HG02884 (cell line): ENCODE results near the gene TYMS.

Source experiments
- ATAC-seq: cut with Tn5 transposase; IDR thresholded peaks from one replicate; pipeline ENCODE4 v1.9.1; 2021; ENCODE audit warnings: mild to moderate bottlenecking, moderate library complexity; ENCODE audit not compliant: unreplicated experiment

TYMS gene

DNA sequence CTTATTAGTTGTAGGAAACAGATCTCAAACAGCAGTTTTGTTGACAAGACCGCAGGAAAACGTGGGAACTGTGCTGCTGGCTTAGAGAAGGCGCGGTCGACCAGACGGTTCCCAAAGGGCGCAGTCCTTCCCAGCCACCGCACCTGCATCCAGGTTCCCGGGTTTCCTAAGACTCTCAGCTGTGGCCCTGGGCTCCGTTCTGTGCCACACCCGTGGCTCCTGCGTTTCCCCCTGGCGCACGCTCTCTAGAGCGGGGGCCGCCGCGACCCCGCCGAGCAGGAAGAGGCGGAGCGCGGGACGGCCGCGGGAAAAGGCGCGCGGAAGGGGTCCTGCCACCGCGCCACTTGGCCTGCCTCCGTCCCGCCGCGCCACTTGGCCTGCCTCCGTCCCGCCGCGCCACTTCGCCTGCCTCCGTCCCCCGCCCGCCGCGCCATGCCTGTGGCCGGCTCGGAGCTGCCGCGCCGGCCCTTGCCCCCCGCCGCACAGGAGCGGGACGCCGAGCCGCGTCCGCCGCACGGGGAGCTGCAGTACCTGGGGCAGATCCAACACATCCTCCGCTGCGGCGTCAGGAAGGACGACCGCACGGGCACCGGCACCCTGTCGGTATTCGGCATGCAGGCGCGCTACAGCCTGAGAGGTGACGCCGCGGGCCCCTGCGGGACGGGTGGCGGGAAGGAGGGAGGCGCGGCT, at the start of gene TYMS:
TSS of gene TYMS (plus strand) at position 343 of the 690 bp plus-strand sequence. CDS start at position 433, 90 bp downstream.
- peak; percentile 35 for ATAC-seq

DNA sequence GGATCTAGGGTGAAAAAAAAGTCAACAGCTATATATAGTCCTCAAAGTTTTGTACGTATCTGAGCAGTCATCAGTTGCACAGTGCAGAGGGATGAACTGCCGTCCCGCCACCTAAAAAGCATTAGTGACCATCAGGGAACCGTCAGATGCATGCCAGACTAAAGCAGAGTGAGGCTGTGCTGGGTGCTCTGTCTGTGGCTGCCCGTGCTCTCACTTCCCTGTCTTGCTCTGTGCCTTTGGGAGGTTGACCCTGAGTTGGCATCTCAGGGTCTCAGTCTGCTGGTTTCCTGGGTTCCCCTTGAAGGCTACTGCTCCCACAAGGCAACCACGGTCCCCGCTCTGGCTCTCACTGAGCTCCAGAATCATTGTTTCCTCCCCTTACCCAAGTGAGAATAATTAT, 49.5 kb upstream of the TYMS start:
- ATAC-seq = no peak

DNA sequence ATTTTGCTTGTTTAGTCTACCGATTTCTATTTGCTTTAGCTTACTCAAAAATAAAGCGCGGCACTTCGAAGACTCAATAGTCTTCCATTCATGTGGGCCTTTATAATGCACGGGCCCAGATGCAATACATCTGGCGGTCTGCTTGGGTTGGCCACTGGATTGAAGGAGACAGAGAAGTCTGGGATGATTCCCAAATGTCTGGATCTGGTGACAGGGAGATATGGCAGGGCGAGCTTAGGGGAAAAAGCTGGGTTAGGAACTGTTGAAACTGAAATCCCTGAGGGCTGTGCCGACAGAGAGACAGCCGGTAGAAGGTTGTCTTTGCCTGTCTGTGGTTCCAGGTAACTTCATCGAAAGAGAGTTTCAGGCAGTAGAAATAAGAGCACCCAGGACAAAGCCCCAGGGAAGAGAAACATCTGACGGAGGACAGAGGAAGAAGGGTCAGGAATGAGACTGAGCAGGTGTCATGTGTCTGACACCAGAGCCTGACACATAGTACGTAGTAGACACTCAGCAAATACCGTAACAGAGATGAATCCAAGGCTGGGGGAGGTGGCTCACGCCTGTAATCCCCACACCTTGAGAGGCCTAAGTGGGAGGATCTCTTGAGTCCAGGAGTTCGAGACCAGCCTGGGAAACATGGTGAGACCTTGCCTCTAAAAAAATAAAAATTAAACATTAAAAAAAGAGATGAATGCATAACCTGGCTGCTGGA, 47.1 kb upstream of the TYMS start:
- no peak for ATAC-seq

DNA sequence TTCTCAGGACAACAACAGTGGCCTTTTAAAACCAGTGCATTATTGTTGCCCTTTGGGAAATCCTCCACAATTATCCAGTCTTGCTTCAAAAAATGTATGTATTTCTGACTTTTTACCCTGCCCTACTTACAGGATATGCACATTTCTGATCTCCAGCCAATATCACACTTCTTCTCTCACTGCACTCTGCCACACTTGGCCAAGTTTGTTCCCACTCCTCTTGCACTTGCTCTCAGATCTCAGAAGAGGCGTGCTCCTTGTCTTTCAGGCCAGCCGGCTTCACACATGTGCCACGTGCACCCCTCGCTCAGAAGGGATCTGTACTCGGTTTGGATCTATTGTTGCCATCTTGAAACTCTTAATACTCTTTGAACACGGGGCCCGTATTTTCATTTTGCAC, 45.3 kb upstream of the TYMS start:
- no peak for ATAC-seq

DNA sequence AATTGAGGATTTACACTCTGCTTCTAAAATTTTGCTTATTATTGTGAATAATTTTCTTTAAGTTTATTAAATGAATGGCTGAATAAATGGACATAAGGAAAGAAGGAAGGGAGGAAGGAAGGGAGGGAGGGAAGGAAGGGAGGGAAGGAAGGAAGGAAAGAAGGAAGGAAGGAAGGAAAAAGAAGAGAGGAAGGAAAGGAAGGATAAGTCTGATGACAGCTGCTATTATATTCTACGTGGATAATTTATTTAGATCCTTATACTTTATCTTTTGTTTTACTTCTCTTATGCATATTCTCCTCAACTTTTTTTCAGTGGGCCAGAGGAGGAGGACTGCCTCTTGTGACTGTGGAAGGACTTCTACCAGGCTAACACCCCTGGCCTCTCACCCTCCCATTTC, 43.3 kb upstream of the TYMS start:
- no peak for ATAC-seq

DNA sequence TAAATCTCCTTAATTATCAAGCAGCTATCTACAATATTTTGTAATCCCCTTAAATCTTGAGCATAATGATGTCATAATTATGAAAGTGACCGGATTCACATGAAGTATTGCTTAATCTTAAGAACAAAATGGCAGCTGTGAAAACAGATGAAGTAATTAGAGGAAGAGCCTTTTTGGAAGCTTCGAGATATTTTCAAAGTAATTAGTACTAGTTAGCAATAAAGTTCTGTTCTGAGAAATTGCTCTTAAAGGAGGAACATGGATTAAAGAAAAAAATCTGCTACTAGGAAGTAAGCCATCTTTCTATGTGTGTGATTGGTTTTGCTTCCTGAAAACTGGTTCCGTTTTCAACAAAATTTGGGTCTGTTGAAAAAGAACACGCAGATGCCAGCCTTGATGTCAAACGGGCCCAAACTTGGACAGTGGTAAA, 42.3 kb upstream of the TYMS start:
- ATAC-seq = no peak

DNA sequence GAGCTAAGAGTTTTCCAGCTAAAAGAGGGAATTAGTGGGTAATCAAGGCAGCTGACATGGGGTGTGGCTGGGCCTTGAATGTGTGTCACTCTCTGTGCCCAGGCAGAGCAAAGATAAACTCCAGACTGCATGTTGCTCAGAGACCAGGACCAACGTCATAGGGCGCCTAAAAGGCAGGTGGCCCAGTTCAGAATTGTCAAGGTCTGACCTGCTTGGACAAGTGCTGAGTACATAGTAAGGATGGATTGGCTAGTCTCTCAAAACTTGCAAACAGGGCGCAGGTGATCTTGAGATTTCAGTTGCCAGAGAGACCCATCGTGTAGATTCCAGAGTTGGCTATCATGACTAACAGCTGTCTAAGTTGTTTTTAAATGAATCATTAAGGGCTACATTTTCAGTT, 41.7 kb upstream of the TYMS start:
- no peak for ATAC-seq

DNA sequence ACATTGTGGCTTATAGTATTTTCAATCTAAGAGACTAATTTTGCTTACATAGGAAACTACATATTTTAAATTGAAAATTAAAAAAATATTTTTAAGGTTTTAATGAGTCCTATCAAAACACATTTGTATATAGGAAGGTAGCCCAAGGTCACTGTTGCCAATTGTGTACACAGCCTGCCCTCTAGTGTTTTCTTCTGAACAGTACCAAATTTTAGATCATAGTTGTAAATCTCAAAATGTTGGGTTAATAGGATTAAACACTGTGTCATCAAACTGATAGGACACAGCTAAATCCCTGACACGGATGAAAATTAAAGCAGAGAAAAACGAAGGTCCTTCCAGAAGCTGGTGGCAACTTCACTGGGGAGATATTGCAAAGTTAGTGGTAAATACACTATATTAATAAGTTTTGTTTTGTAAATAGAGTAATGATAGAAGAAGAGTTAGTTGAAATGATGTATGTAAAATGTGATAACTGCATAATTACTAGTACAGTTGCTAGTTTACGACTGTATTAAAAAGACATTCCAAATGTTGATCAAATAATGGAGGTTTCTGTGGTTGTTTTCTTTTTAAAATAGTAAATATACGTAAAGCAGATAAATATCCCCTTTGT, 41.0 kb upstream of the TYMS start:
- no peak for ATAC-seq

DNA sequence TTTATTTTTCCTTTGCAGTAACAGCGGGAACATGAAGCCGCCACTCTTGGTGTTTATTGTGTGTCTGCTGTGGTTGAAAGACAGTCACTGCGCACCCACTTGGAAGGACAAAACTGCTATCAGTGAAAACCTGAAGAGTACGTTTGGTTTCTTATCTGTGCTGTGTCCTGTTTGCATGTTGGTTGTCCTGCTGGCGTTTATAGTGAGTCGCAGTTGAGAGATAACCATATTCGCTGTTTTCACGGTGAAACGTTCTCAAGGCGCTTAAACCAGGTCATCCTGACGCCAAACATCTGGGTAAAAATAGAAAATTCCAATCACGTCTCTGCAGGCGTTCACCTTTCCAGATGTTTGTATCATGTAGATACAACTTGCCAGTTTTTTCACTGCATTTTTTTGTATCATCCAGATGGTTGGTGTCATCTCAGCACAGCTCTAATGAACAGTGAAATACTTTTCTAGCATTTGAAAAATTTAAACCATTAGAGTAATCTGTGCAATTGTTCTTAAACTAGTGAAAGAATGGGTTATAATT, 39.4 kb upstream of the TYMS start:
- no peak for ATAC-seq

DNA sequence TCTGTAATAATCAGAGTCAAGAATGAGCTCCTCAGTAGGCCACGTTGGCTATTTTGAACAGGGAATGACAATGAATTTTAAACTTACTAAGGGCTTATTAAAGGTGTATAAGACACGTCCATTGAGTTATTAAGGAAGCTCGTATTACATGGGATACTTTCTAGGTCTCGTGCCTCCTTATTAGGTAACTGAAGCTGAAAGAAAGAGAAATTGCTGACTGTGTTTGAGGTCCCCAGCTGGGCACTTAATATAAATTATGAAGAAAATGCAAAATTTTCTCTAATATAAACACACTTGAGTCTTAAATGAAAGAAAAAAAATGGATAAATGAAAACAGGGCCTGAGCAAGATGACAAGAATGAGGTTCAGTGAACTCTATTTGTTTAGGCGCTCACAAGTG, 38.8 kb upstream of the TYMS start:
- no peak for ATAC-seq

DNA sequence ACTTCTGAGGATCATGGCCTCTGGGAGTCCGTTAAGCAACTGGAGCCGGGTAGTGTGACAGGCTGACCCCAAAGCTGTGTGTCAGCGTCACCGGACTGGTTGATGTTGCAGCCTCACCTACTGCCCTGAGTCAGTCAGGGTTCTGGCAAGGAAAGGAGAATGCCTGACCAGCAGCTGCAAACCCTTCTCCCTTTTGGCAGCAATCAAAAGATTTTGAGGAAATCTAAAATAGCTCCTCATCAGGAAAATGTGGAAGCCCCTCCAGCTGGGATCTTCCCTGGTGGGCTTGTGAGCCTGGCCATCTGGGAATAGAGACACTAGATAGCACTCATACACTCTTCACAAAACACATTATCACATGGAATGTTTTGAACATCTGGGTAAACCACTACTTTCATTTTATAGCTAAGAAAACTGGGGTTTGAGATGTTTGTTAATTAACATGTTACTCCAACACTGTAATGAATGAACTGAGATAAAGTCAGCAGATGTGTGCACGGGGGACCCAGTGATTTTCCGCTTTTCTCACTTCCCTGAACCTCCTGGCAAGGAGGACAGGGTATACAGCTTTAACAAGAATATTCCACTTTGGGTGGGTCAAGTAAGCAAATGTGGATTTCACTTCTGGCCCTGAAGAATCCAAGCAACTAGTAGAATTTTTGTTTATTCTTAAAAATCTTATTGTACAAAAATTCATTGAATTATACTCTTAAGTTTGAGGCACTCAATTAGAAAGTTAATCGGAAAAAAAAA, 36.0 kb upstream of the TYMS start:
- no peak for ATAC-seq

DNA sequence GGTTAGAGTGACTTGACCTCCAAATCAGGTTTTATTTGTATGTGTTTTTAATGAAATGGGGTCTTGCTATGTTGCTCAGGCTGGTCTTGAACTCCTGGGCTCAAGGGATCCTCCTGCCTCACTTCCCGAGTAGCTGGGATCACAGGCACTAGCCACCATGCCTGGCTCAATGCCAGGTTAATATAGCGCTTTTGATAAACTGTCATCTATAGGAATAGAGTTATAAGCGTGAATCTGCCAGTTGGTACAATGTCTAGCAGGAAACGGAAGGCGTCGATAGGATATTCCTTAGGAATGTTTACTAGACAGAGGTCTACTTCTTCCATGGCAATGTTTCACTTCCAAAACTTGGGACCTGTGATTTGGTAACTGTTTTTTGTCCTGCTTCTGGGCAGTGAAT, 35.2 kb upstream of the TYMS start:
- ATAC-seq = no peak

DNA sequence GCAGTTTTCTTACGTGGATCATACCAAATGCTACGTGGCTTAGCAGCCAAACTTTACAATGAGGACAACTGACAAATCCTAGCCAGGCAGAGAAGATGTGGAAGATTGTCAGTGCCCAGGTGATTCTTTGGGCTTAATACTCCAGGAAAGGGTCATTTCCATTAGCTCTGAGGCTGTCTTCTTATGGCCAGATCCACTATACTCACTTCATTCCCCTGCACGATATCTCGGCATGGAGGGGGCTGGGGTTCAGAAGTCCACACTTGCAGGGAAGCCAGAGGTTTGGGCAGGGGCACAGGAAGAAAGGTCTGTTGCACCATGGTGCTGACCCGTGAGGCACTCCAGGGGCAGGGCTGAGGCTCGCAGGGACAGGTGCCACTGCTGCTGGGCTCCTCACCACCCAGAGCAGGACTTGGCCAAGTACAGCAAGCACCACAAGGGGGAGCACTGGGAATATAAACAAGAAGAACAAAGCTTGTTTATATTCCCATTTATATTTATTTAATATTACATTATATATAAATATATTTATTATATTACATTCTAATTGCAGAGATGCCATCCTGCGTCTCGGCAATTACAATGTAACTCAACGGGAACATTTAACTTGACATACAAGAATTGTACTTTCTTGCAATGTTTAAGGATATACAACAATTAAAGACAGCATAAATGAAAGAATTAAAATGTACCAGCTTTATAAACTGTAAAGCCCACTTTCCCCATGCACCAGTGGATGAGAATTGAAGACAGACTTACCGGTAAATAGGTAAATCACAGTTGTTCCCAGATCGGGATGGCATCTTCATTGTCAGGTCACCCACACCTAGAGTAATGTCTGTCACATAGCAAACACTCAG, 33.5 kb upstream of the TYMS start:
- peak; percentile 74 for ATAC-seq

DNA sequence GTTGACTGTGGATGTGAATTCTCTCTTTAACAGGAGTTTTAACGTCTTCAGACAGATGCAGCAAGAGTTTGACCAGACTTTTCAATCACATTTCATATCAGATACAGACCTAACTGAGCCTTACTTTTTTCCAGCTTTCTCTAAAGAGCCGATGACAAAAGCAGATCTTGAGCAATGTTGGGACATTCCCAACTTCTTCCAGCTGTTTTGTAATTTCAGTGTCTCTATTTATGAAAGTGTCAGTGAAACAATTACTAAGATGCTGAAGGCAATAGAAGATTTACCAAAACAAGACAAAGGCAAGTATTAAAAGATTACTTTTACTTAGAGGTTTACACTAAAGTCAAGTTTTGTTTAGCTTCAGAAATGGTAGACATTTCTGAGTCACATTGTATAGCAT, 30.2 kb upstream of the TYMS start:
- ATAC-seq = no peak

DNA sequence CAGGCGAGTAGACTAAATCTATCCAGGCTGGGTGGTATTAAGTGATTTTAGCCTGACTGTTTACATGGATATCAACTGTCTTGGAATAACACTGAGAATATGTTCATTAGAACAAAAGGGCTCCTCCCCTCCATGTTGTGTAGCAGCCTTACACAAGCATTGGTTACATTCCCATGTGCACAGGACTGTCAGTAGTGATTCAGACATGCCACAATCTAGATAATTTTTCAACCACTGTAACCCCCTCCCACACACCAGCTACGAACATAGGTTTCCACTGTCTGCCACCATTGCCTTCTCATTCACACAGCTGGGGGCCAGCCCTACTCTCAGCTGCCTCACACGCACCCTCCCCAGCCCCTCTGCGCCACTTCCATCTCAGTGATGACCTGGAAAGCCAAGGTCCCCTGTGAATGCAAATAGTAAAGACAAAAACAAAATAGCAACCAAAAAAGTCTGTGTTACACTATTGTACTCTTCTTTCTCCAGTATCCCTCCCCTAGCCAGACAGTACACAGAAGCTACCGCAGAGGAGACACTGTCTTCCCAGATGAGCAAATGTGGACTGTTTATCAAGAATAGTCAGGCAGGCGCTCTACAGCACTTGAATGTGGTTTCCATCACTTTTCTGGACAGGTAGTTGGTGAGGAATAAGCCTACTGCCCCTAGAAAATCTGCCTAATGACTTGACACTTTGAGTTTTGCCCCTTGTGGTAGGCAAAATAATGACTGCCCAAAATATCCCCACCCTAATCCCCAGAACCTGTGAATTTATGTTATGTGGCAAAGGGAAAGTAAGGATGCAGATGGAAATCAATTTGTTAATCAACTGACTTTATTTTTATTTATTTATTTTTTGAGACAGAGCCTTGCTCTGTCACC, 27.9 kb upstream of the TYMS start:
- ATAC-seq = no peak

DNA sequence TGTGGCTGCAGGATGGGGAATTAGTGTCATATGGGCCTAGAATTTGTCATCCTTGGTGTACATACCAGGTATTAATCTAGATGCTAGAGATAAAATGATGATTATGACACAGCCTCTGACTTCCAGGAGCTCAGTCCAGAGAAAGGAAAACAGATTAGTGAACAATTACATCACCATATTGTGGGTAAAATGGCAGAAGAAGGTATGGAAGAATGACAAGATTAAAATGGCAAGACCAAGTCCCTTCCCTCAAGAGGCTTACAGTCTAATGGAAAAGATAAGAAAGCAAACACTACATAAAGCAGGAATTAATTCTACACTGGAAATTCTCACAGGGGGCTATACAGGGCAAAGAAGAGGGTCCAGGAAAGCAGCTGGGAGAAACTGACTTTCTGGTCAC, 25.9 kb upstream of the TYMS start:
- no peak for ATAC-seq

DNA sequence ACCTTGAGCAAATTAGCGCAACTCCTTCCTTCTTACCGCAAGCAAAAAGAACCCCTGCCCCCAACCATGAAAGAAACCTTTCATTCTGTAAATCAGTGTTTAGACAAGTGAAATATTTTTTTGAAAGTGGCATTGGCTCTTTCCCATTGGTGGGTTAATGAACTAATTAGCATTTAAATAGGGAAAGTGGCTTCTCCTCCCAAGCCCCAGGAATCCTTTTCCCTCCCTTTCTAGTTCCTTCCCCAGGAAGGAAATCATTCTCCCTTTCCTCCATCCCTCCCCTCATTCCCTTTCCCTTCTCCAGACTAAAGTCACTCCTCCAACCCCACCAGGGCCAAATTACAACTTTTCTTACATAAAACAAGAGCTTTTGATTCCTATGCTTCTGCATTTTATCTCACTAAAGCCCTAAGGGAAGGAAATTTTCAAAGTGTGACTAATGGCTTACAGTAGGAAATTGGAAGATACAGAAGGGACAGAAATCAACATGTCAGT, 22.9 kb upstream of the TYMS start:
- no peak for ATAC-seq

DNA sequence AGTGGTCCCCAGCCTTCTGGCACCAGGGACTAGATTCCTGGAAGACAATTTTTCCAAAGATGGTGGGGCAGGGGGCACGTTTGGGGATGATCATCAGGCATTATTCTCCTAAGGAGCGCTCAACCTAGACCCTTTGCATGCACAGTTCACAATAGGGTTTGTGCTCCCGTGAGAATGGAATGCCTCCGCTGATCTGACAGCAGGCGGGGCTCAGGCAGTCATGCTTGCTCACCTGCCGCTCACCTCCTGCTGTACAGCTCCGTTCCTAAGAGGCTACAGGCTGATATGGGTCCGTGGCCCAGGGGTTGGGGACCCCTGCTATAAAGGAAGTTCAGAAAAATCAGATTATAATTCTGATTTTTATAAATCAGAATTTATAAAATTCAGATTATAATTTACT, 22.3 kb upstream of the TYMS start:
- no peak for ATAC-seq

DNA sequence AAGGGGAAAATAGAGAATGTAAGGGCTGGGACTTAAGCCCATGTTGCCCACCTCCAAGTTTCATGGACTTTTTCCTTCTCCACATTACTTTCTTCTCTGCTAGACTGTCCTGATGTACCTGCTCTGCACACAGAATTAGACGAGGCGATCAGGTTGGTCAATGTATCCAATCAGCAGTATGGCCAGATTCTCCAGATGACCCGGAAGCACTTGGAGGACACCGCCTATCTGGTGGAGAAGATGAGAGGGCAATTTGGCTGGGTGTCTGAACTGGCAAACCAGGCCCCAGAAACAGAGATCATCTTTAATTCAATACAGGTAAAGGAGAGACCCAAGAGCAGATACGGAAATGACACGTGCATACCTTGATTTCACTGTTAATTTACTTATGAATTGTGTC, 16.2 kb upstream of the TYMS start:
- no peak for ATAC-seq
